IMR-90 (cell line): ENCODE measurements around the gene PARK7. TPM values are rescaled to one million over a fixed set of nuclear protein-coding genes. Genes with fewer than 3 reads are reported as not detected.

Experiments
- ATAC-seq: fragments of 200-7000 bp; cut with Tn5 transposase; 2 replicates; pipeline ENCODE4 v1.9.1; 2020; ENCODE audit warnings: low read depth, mild to moderate bottlenecking, moderate library complexity
- BruUV-seq: library from RNA; stranded (reverse); fragments of 400-500 nt; replicated peaks from 2 replicates; lab custom pipeline; 2021; lab: Mats Ljungman, UMichigan
- CTCF ChIA-PET: fragments of 300-600 bp; formaldehyde crosslinking; extraction: SDS; loops from one replicate; lab custom pipeline; 2021; ENCODE audit warnings: antibody characterized with exemption; lab: Yijun Ruan, JAX
- POLR2A ChIA-PET: fragments of 300-600 bp; sonication (Branson Sonifier 250); formaldehyde crosslinking; loops from one replicate; lab custom pipeline; 2022; ENCODE audit warnings: antibody characterized with exemption; ENCODE audit not compliant: unreplicated experiment; lab: Charles Lee
- DNase-seq: peaks from one replicate; pipeline ENCODE4 v3.0.0; 2013
- H2AFZ ChIP-seq: replicated peaks from 2 replicates; pipeline ENCODE3; 2013; ENCODE audit warnings: low read length, mild to moderate bottlenecking; ENCODE audit not compliant: poor library complexity
- H2AK5ac ChIP-seq: 2 replicates; pipeline ENCODE4 v1.6.1; 2013; ENCODE audit warnings: low read depth, low read length, inconsistent platforms
- H2AK9ac ChIP-seq: replicated peaks from 2 replicates; pipeline ENCODE3; 2013; ENCODE audit warnings: mild to moderate bottlenecking, low read depth, low read length, moderate library complexity; ENCODE audit not compliant: poor library complexity
- H2BK120ac ChIP-seq: 2 replicates; pipeline ENCODE4 v1.6.1; 2013; ENCODE audit warnings: low read depth, low read length, inconsistent platforms
- H2BK15ac ChIP-seq: 3 replicates; pipeline ENCODE4 v1.6.1; 2013; ENCODE audit warnings: low read depth, low read length, inconsistent platforms
- H2BK20ac ChIP-seq: 2 replicates; pipeline ENCODE4 v1.6.1; 2013; ENCODE audit warnings: low read depth, mild to moderate bottlenecking, inconsistent platforms, low read length, moderate library complexity
- H2BK5ac ChIP-seq: 2 replicates; pipeline ENCODE4 v1.6.1; 2013; ENCODE audit warnings: mild to moderate bottlenecking, low read depth, low read length, inconsistent platforms; ENCODE audit not compliant: poor library complexity, severe bottlenecking
- H3K14ac ChIP-seq: replicated peaks from 2 replicates; pipeline ENCODE4 v1.6.1; 2013; ENCODE audit warnings: low read depth, low read length, inconsistent platforms
- H3K18ac ChIP-seq: 2 replicates; pipeline ENCODE4 v1.6.1; 2013; ENCODE audit warnings: low read depth, low read length, control low read depth
- H3K23ac ChIP-seq: 2 replicates; pipeline ENCODE4 v1.6.1; 2013; ENCODE audit warnings: low read depth, low read length, inconsistent platforms
- H3K27ac ChIP-seq: 2 replicates; pipeline ENCODE4 v1.5.1; 2013; ENCODE audit warnings: mild to moderate bottlenecking, control low read depth, low read length; ENCODE audit not compliant: insufficient read depth
- H3K27me3 ChIP-seq: 2 replicates; pipeline ENCODE4 v1.6.1; 2013; ENCODE audit warnings: low read length; ENCODE audit not compliant: control insufficient read depth, insufficient read depth
- H3K36me3 ChIP-seq: 2 replicates; pipeline ENCODE4 v1.6.1; 2013; ENCODE audit warnings: low read length, mixed read lengths; ENCODE audit not compliant: control insufficient read depth, insufficient read depth
- H3K4ac ChIP-seq: 2 replicates; pipeline ENCODE4 v1.6.1; 2013; ENCODE audit warnings: low read depth, low read length, inconsistent platforms
- H3K4me1 ChIP-seq: 2 replicates; pipeline ENCODE4 v1.6.1; 2013; ENCODE audit warnings: low read length, mixed read lengths; ENCODE audit not compliant: control insufficient read depth, insufficient read depth
- H3K4me2 ChIP-seq: 2 replicates; pipeline ENCODE4 v1.6.1; 2013; ENCODE audit warnings: low read depth, mild to moderate bottlenecking, control low read depth, low read length, moderate library complexity
- H3K4me3 ChIP-seq: 2 replicates; pipeline ENCODE4 v1.5.1; 2013; ENCODE audit warnings: low read depth, mild to moderate bottlenecking, control low read depth, low read length, moderate library complexity; ENCODE audit not compliant: insufficient read depth
- H3K56ac ChIP-seq: 2 replicates; pipeline ENCODE4 v1.6.1; 2013; ENCODE audit warnings: low read length, inconsistent platforms; ENCODE audit not compliant: insufficient read depth; ENCODE audit errors: extremely low read depth
- H3K79me1 ChIP-seq, 2 experiments: 2 replicates each; pipeline ENCODE4 v1.6.1; 2013; ENCODE audit warnings: low read length in 2 of 2, inconsistent platforms in 1 of 2, low read depth in 1 of 2
- H3K9ac ChIP-seq: 2 replicates; pipeline ENCODE4 v1.6.1; 2013; ENCODE audit warnings: low read depth, low read length, control low read depth
- H3K9me1 ChIP-seq: 2 replicates; pipeline ENCODE4 v1.6.1; 2013; ENCODE audit warnings: low read length, inconsistent platforms; ENCODE audit not compliant: insufficient read depth
- H3K9me3 ChIP-seq: 2 replicates; pipeline ENCODE4 v1.6.1; 2013; ENCODE audit warnings: low read length; ENCODE audit not compliant: control insufficient read depth, insufficient read depth
- H4K20me1 ChIP-seq: 2 replicates; pipeline ENCODE4 v1.6.1; 2013; ENCODE audit warnings: low read length, inconsistent platforms; ENCODE audit not compliant: insufficient read depth
- H4K5ac ChIP-seq: 2 replicates; pipeline ENCODE4 v1.6.1; 2013; ENCODE audit warnings: mild to moderate bottlenecking, low read depth, low read length, control low read depth
- H4K8ac ChIP-seq, 2 experiments: 2 replicates each; pipeline ENCODE4 v1.6.1; 2013; ENCODE audit warnings: low read depth in 2 of 2, low read length in 2 of 2, control low read depth in 1 of 2, inconsistent platforms in 1 of 2
- H4K91ac ChIP-seq: 2 replicates; pipeline ENCODE4 v1.6.1; 2013; ENCODE audit warnings: low read depth, low read length, inconsistent platforms; ENCODE audit not compliant: insufficient read depth
- BHLHE40 ChIP-seq: fragments of 150-350 bp; IDR thresholded peaks from 2 replicates; pipeline ENCODE4 v1.6.1; 2016; ENCODE audit warnings: mild to moderate bottlenecking, low read depth, low read length
- CEBPB ChIP-seq: IDR thresholded peaks from 2 replicates; pipeline ENCODE4 v1.6.1; 2012; ENCODE audit warnings: low read depth, low read length, improper control_type of control experiment
- CHD1 ChIP-seq: IDR thresholded peaks from 2 replicates; pipeline ENCODE4 v1.6.1; 2012; ENCODE audit warnings: low read depth, low read length, improper control_type of control experiment
- FOS ChIP-seq: fragments of 150-350 bp; IDR thresholded peaks from 2 replicates; pipeline ENCODE4 v1.6.1; 2016; ENCODE audit warnings: low read depth, low read length
- MAFK ChIP-seq: IDR thresholded peaks from 2 replicates; pipeline ENCODE4 v1.6.1; 2012; ENCODE audit warnings: low read depth, low read length, improper control_type of control experiment
- MAZ ChIP-seq: IDR thresholded peaks from 2 replicates; pipeline ENCODE4 v1.6.1; 2012; ENCODE audit warnings: low read depth, mild to moderate bottlenecking, low read length, improper control_type of control experiment, moderate library complexity, borderline replicate concordance
- NFE2L2 ChIP-seq: fragments of 150-350 bp; IDR thresholded peaks from 2 replicates; pipeline ENCODE4 v1.6.1; 2016; ENCODE audit warnings: low read depth, mild to moderate bottlenecking, low read length
- RCOR1 ChIP-seq: IDR thresholded peaks from 2 replicates; pipeline ENCODE4 v1.6.1; 2012; ENCODE audit warnings: mild to moderate bottlenecking, low read length, improper control_type of control experiment; ENCODE audit not compliant: insufficient replicate concordance
- RFX5 ChIP-seq: IDR thresholded peaks from 2 replicates; pipeline ENCODE4 v1.8.0; 2012; ENCODE audit warnings: low read depth, mild to moderate bottlenecking, low read length, moderate library complexity
- WGBS, 2 experiments: methylation state at CpG; one replicate each; pipeline versions ENCODE4 v1.1.5 to v1.1.7; 2013; ENCODE audit warnings: missing lambda C conversion rate in 2 of 2; ENCODE audit not compliant: insufficient read length in 1 of 2; ENCODE audit errors: extremely low coverage in 2 of 2; 5-methylcytosine and 5-hydroxymethylcytosine counted together
- dilution Hi-C: fragments of 300-500 bp; cut with HindIII; formaldehyde crosslinking; loops from one replicate; pipeline ENCODE4 v1.14.3; 2018; ENCODE audit warnings: low sequenced_read_pairs; ENCODE audit not compliant: unreplicated experiment
- in situ Hi-C: fragments of 300-500 bp; cut with MboI; formaldehyde crosslinking; loops from 3 replicates; pipeline ENCODE4 v1.14.3; 2019; ENCODE audit warnings: low sequenced_read_pairs, inconsistent platforms, mixed read lengths
- intact Hi-C: fragments of 100-400 bp; cut with micrococcal nuclease; formaldehyde crosslinking; loops from 2 replicates; pipeline ENCODE4 v1.10.0; 2022
- polyA plus RNA-seq, 3 experiments: library from polyadenylated mRNA; depleted of rRNA; stranded (reverse); fragments of >200 nt; gene quantifications; 2 replicates each; pipeline ENCODE4 v1.2.3, GENCODE V29; 2012; ENCODE audit warnings: low replicate concordance in 1 of 3
- total RNA-seq: library from RNA; depleted of rRNA; stranded (reverse); fragments of >200 nt; gene quantifications from 2 replicates; pipeline ENCODE4 v1.2.3, GENCODE V29; 2012
- TF ChIP-seq, protein P1 (sequence below): fragments of 150-350 bp; IDR thresholded peaks from 2 replicates; pipeline ENCODE4 v1.6.1; 2016; ENCODE audit warnings: low read depth, mild to moderate bottlenecking, low read length, moderate library complexity, borderline replicate concordance

Gene PARK7
- total and polyA plus RNA-seq, 2 of the 4 experiments (the other 2 are of a cell fraction): 207 to 357 TPM

DNA sequence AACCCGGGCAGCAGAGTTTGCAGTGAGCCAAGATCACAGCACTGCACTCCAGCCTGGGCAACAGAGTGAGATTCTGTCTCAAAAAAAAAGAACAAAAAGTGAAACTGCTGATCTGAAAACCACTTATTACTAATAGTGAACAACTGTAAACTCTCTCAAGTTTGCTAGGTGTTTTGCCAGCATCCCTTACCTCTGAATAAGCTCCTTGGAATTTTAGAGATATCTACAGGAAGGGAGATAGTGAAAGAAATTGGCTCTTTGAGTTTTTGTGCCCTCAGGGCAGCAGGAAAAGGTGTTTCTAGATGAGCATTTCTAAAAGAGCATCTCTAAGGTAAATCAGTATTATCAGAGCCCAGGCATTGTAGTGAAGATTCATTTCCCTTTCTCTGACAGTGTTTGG is 27.1 kb downstream of the PARK7 start:
- CTCF ChIA-PET: interaction anchor here (0.6 to 1.6 kb wide), 4 partner anchors 13 to 332 kb away, joined by 3 to 6 read pairs (median 4); no protein-coding TSS in a partner anchor

More for the DNA sequence above, 27.1 kb downstream of the PARK7 start:
- peak overlapping the region; percentile 44 for H2BK5ac ChIP-seq
- H3K9me3 ChIP-seq: no peaks in the 10 kb centered on the region
- H4K20me1 ChIP-seq: no peaks in the 10 kb centered on the region
- H2BK120ac ChIP-seq: 0 out of 2 replicates have a peak overlapping the region, but pooled peaks have one; percentile 33
- intact Hi-C loops: no loop called here
- no peak overlapping the region for H3K4ac ChIP-seq
- no peak overlapping the region for H3K4me2 ChIP-seq
- peak overlapping the region; percentile 86; the same call in 1 of the 2 replicates for H3K23ac ChIP-seq
- no peak overlapping the region for H2AK9ac ChIP-seq
- H2AFZ ChIP-seq: no peak overlapping the region
- H2BK15ac ChIP-seq: peak overlapping the region; percentile 58; the same call in 1 of the 3 replicates
- no peak for TF ChIP-seq NFE2L2
- no peak for TF ChIP-seq CEBPB
- TF ChIP-seq CHD1: no peak
- no peak for TF ChIP-seq MAFK
- no peak for TF ChIP-seq RFX5
- no peak for TF ChIP-seq BHLHE40
- TF ChIP-seq FOS: no peak
- no peak for TF ChIP-seq RCOR1
- TF ChIP-seq, protein P1, sequence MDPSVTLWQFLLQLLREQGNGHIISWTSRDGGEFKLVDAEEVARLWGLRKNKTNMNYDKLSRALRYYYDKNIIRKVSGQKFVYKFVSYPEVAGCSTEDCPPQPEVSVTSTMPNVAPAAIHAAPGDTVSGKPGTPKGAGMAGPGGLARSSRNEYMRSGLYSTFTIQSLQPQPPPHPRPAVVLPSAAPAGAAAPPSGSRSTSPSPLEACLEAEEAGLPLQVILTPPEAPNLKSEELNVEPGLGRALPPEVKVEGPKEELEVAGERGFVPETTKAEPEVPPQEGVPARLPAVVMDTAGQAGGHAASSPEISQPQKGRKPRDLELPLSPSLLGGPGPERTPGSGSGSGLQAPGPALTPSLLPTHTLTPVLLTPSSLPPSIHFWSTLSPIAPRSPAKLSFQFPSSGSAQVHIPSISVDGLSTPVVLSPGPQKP: no peak
- no peak for TF ChIP-seq MAZ
- peaks cover 6% of the 10 kb centered on the region; the same call in 1 of the 2 replicates for H3K4me1 ChIP-seq
- H3K79me1 ChIP-seq: peaks cover 2 to 24% of the 10 kb centered on the region in 2 experiments
- H3K9me1 ChIP-seq: peaks cover 3% of the 10 kb centered on the region
- H3K27me3 ChIP-seq: no peaks in the 10 kb centered on the region
- no TSS peak for BruUV-seq
- peak; percentile 64 for DNase-seq
- H3K18ac ChIP-seq: no peak overlapping the region
- H3K27ac ChIP-seq: peak overlapping the region; percentile 16; the same call in 1 of the 2 replicates
- POLR2A ChIA-PET: no interaction called here
- no peak overlapping the region for H4K5ac ChIP-seq
- 0 out of 2 replicates have a peak, but pooled peaks have one; percentile 21 for ATAC-seq
- H2BK20ac ChIP-seq: peak overlapping the region; percentile 50; the same call in 1 of the 2 replicates
- peak overlapping the region; percentile 48 for H3K14ac ChIP-seq
- H4K8ac ChIP-seq: no peak overlapping the region; a peak in 1 of 4 replicates
- no peak overlapping the region for H3K9ac ChIP-seq
- 60% methylated on average over 1 of the region's 1 CpG; no CpG with 5 or more reads in 1 of the 2 experiments for WGBS, 2 experiments
- H2AK5ac ChIP-seq: peak overlapping the region; percentile 59; the same call in 1 of the 2 replicates
- in situ Hi-C loops: loop anchor here (25.0 kb wide), 3 partner anchors 574 to 874 kb away; no protein-coding TSS in a partner anchor
- dilution Hi-C loops: no loop called here
- H3K36me3 ChIP-seq: peaks cover 21% of the 10 kb centered on the region
- peak overlapping the region; percentile 52 for H4K91ac ChIP-seq
- no peak overlapping the region for H3K56ac ChIP-seq
- no peak overlapping the region for H3K4me3 ChIP-seq
